GM19240 (cell line): ENCODE measurements around the gene LRRC66.

Experiments
- DNase-seq: peaks from one replicate; pipeline ENCODE4 v3.0.0; 2011; ENCODE audit warnings: low spot score; ENCODE audit not compliant: insufficient read length

The LRRC66 gene, protein sequence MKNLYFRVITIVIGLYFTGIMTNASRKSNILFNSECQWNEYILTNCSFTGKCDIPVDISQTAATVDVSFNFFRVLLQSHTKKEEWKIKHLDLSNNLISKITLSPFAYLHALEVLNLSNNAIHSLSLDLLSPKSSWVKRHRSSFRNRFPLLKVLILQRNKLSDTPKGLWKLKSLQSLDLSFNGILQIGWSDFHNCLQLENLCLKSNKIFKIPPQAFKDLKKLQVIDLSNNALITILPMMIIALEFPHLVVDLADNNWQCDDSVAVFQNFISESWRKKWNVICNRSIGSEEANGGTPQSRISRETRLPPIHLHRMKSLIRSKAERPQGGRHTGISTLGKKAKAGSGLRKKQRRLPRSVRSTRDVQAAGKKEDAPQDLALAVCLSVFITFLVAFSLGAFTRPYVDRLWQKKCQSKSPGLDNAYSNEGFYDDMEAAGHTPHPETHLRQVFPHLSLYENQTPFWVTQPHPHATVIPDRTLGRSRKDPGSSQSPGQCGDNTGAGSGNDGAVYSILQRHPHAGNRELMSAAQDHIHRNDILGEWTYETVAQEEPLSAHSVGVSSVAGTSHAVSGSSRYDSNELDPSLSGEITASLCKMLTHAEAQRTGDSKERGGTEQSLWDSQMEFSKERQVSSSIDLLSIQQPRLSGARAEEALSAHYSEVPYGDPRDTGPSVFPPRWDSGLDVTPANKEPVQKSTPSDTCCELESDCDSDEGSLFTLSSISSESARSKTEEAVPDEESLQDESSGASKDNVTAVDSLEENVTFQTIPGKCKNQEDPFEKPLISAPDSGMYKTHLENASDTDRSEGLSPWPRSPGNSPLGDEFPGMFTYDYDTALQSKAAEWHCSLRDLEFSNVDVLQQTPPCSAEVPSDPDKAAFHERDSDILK

DNA sequence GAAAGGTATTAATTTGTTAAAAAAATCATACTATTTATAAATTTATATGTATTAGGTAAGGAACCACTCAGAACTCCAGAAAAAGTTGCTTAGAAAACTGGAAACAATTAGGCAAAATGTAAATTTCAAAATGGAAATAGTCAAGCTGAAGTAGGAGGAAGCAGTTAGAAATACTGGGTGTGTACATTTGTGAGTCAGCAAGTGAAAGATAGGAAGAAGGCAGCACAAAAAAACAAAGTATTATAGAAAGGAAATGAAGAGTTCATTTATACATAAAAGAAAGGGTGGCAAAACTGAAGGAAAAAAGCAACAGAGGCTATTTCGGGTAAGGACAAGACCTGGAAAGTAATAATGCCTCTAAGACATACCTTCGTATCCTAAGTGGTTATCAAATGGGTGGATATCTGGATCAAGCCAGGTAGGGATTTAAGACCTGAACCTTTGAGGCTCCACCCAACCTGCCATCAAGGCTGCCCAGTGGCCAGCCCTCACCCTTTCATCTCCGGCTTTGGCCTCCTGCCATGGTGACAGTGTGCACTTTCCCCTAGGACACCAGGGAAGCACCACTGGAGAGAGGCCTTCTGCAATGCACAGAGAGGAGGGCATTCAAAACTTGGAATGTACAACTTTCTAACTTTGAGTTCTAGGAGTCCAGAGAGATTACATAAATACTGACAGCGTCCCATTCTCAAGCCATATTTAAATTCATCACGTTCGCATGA lies at the start of gene LRRC66:
TSS of gene LRRC66 (minus strand) at position 428 of the 722 bp plus-strand sequence. CDS start 2,750 bp downstream, outside the sequence.
- no peak for DNase-seq

DNA sequence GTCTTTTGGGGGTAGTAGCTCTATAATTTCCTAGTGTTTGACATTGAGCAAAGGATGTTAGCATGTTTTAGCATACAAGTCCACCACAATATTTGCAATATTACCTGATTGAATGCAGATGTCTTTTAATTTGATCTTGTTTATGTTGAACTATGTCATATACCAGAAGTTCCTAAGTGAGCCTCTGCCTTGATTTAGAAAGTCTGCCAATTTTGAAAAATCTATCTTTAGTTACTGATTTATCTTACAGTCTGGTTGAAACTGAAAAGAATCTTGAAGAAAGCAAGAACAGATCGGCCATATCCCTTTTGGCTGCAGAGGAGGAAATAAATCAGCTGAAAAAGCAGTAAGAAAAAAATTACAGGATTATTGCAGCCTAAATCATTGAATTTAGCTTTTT lies 49.4 kb upstream of the LRRC66 start:
- no peak for DNase-seq

DNA sequence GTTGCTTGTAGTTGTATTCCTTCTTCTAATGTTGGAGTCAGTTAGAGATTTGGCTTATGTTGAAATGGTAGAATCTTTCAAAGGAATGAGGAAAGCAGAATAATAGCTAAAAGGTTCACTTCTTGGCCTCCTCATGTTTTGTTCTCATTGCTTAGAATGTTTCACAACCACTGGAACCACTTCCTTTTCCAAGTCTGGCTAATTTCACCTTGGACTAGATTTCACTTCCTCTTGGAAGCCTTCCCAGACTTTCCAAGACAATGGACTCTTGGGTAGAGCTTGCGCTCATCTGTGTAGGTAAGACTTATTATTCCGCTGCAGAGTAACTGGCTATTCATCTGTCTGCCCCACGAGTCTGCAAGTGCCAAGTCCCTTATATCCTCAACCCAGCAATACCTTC lies 39.2 kb upstream of the LRRC66 start:
- DNase-seq, result no peak

DNA sequence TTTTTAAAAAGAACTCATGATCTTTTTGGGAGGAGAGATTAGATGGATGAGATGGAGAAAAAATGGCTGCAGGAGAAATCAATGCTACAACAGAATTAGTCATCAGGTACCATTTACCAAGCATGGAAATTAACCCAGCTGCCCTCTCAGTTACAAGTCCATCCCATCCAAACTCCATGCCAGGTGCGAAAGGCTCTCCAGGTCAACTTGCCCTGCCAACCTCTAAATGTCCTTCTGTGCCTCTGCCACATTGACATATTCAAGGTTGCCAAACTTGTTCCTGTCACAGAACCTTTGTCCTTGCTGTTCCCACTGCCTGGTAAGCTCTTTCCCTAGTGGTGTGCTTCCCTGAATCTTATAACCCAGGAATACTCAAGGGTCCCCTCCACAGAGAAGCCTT lies 38.1 kb upstream of the LRRC66 start:
- no peak for DNase-seq

DNA sequence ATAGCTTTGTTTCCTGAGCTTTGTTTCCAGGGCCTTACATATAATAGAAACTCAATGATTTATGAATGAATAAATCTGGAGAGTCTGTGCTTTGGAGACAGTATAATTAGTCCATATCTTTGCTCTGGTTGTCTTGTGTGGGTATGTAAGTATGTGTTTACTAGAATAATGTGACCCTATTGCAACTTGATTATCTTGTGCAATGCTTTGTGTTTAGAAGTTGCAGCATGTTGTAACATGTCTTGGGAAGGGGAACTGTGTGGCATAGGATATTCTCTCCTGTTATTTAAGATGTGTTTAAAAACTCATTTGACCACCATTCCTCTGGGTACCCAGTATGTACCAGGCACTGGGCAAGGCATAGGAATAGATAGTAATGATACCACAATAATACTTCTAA lies 37.0 kb upstream of the LRRC66 start:
- DNase-seq, result no peak

DNA sequence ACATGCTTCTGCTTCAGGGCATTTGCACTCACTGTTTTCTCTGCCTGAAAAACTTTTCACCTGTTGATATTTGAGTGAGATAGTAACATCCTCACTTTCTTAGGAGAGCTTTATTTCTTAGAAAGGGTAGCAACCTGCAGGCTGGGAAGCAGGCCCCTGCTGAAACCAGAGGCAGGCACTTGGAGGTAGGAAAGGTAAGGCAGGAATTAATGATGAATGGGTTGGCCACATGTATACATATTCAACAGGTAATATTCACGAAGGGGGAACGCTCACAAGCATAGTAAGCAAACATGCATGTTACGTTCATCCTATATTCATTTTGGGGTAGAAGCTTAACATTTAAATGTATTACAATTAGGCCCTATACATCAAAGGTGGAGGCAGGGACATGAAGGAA lies 34.1 kb upstream of the LRRC66 start:
- no peak for DNase-seq

DNA sequence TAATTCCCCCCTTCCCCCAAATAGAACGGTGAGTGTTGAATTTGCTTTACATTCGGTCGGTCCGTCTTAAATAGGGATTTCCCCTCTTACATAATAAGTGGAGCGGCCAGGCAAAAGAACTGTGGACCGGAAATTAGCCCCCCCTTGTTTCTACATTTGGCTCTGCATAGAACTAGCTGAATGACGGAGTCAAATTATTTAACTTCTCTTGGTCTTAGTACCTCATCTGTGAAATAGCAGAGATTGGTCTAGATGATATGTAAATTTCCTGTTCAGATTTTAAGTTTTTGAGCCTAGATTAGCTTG lies 32.3 kb upstream of the LRRC66 start:
- DNase-seq, result no peak

DNA sequence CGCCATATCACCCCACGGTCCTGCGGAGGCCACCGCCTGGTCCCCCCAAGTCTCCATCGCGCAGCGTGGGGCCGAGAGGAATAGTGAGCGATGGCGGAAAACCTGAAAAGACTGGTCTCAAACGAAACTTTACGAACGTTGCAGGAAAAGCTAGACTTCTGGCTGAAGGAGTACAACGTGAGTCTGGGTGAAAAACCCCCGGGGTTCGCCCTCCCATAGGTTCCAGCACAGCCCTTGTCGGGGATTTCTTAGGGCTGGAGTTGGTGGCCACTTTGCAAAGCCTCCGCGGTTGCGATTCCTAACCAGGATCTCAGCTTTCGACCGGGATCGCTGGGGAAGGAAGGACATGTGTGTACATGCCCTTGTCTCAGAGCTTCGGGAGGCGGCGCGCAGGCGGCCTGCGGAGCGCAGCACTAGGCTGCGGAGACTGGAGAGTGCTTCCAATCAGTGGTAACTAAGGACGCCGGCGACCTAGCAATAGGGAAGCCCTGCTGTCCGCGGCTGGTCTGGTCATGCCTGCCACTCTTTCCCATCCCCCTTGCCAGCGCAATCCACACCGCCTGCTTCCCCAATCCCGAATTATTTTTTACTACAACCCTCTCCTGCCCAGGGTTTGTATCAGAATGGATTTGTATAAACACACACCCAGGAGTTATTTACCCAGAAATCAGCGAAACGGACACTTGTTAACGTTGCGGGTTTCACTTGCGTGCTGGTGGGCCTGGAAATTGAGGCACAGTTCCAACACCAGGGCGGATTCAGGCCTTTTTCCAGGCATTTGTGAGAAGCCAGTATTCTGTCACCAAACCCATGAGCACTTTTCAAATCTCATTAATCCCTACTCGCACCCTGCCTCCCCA lies 31.7 kb upstream of the LRRC66 start:
- no peak for DNase-seq

DNA sequence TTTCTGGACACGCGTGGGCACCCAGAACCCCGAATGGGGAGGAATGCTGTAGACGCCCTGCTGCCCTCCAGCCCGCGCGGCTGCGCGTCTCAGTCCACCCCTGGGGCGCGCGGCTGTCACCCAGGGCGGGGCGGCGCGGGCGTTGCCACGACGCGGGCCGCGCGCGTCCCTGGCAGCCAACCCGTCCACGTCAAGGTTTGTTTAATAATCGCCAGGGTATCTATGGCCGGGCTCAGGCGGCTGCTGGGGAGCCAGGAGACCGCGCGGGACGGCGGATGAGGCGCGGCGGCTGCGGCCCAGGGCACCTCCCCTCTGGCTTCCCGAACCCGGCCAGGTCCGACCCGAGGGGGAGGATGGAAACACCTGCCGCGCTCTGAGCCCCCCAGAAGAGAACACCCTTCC lies 31.1 kb upstream of the LRRC66 start, which contains the start of gene SPATA18:
TSS of gene SPATA18 (plus strand) at position 92 of the 402 bp plus-strand sequence. CDS start 401 bp downstream, outside the sequence.
- DNase-seq, result no peak

DNA sequence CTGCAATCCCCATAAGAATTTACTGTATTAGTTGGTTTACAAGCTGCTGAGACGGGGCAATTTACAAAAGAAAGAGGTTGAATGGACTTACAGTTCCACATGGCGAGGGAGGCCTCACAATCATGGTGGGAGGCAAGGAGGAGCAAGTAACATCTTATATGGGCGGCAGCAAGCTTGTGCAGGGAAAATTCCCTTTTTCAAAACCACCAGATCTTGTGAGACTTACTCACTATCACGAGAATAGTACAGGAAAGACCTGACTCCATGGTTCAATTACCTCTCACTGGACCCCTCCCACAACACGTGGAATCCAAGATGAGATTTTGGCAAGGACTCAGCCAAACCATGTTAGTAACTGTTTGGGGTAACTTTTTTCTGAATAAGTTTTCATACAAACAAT lies 29.1 kb upstream of the LRRC66 start:
- no peak for DNase-seq

DNA sequence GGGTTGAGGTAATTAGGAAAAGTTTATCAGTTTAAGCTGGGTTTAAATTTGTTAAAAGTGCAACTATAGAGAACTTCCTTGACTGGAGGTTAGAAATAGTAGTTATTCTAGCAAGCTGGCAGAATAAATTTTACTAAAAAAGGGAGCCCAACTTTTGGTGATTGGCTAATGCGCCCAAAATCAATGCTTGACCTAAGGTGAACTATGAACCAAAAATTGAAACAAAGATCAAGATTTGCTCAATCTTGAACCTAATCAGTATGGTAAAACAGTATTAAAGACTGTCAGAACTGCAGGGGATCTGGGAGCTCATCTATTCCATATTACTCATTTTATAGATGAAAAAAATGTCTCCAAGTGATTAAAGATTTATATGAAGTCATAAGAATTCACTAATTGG lies 24.9 kb upstream of the LRRC66 start:
- DNase-seq, result no peak

DNA sequence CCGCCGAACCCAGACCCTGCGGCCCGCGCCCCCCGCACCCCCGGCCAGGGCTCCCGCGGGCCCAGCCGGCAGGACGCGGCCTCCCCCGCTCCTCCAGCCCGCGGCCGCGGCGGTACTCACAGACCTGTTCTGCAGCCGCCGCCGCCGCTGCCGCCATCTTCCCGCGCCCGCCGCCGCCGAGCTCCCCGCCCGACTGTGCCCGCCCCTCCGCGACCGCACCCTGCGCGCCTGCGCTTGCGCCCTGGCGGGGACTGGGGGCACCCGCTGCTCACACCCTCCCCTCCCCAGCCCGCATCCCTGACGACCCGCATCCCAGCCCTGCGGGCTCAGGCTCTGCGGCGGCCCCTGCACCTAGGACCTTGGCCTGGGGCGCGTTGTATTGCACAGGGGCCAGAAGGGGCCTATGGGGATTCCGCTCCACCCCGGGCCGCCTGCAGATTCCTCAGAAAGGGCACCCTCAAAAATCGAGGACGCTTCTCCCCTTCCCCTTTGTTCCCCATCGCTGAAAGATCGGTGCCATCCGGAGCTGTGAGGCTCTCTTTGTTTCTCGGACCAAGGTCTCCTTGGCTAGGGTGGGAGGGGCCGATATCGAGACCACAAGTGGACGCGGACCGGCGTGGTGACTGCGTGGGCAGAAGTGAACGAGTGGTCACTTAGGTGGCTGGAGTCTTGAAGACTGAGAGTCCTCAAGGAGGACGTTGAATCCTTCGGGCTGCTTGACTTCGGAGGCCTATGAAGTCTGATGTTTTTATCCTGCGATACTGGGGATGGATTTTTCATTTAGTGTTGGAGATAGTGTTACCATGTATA lies 18.1 kb upstream of the LRRC66 start, which contains the start of gene SGCB:
TSS of gene SGCB (minus strand) at position 197 of the 810 bp plus-strand sequence. CDS start at position 157, 40 bp downstream.
- peak; percentile 45 for DNase-seq

DNA sequence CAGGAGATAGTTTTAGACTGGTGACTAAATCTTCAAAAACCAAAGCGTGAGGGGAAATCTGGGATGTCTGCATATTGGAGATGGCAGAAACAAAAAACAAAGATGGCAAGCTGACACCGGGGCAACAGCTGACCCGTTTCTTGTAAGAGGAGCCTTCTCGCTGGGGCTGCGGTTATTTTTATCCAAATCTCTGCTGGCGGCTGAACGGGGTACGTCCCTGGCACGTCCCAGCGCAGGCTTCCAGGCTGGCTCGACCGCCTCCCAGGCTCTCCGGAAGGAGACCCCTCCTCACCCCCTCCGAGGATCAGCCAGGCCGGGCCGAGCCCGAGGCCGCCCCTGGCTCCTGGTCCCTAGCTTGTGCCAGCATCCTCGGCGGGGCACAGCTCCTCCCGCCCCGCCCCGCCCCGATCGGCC lies 17.5 kb upstream of the LRRC66 start:
- DNase-seq, result no peak

DNA sequence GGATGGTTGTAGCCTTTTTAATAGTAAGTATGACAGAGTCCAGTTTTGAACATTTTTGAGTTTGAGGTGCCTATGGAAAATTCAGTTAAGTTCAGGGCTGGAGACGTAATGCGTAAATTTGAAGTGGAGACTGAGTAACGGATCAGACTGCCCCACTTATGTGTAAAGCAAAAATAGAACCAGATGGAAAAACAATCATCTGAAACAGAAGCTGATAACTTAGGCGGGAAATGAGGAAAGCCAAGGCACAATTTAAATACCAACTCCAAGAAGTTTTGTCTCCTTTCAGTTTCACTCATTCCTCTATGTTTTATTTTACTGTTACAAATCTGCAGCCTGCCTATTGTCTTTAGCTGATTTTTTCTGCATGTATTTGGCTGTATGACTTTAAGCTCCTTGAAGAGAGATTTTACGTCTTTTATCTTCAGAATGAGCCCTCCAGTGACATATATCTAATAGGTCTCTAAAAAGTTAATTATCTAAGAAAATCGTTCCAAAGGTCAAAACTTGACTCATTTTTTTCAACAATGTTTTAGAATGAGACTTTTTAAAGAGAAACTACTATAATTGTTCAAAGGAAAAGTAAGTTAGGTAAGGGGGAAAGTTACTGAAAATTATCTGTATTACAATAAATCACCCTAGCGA lies 16.8 kb upstream of the LRRC66 start:
- no peak for DNase-seq

DNA sequence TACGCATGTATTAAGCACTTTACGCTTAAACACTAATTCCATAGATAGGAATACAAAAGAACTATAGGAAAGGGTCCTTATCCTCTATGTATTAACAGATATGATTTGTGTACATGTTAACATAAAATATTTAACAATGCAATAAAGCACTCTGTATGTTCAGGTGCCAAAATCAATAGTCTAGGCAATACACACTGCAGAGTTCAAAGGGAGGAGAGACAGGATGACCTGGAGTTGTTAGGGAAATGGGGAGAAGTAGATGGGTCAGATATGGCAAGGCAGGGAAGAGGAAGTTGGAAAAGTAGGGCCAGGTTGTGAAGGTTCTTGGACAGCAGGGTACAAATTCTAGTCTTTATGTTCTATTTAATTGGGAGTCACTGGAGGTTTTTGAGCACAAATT lies 15.0 kb upstream of the LRRC66 start:
- no peak for DNase-seq

DNA sequence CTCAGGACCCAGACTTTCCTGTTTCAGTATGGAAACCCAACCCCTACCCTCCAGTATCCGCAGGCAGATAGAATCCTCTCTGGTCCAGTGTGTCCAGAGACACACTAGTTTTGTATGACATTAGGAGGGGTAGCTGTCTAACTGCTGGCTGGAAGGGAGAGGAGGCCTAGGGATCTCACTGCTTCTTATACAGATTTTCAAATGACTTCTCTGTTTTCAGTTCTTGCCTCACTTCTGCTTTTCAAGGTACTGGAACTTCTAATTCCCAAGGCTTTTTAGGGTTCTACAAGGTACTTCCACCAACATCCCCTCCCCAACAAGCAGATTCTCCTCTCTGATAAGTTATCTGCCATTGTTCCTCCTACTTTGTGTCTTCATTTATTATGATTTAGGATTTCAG lies 11.8 kb upstream of the LRRC66 start:
- DNase-seq, result no peak

DNA sequence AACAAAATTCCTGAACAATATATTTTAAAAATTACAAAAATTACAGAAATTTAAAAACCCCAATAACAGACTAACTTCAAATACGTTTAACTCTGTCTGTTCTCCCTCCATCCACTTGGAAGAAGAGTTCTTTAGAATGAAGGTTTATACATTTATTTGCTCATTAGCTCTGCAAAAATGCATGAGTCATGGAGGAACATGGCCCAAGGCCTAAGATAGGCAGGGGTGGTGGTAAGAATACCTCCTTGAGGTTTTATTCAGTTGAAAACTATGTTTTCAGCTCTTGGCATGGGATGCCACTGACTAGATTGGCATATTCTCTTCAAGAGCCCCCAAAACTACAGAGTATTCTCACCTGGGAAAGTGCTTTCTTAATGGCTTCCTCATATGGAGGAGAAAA lies 8.8 kb upstream of the LRRC66 start:
- DNase-seq, result no peak

DNA sequence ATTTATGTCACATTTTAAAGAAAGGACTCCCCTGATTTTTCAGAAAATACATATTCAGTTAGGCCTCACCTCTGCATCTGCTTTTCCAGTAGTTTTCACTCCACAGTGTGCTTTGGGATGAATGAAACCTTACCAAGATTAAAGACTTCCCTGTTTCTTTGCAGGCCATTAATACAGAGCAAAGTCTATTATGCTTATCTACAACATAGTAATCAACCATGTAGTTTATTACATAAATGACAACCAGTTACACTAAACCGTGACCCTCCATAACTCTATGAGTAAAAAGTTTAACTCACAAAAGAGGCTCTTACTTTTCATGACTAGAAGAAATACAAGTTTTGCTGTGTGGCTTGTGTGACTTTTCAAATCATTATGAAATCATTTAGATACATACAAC lies 2.3 kb downstream of the LRRC66 start:
- no peak for DNase-seq

DNA sequence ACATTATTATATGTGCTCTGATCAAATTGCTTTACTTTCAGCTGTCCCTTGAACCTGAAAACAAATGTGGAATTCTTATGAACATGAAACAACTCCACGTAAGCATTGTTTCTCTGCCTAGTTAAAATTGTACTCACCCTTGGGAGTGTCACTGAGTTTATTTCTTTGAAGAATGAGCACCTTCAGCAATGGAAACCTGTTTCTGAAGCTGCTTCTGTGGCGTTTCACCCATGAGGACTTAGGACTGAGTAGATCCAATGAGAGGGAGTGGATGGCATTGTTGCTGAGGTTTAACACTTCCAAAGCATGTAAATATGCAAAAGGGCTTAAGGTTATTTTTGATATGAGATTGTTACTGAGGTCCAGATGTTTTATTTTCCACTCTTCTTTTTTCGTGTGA lies 3.2 kb downstream of the LRRC66 start:
- no peak for DNase-seq

DNA sequence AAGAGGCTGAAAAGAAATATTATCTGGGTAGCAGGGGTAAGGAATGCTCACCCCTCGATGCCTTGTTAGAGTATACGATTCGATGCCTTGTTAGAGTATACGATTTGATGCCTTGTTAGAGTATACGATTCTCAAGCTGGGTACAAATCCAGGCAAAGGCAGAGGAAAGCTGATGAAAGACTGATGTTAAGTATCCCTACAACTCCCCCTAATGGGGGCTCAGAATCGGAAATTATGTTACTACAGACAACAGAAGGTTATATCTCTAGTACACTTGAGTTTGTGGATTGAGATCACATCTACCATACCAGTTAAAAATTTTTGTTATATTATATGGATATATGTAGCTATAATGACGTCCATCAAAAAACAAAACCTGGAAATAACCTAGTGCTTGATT lies 4.8 kb downstream of the LRRC66 start:
- DNase-seq, result no peak
